ENCODE results near the gene SH3PXD2A.

- TF ChIP-seq CTCF (conservative IDR thresholded peaks at IDR 0.05; ENCODE audit: low read depth in 2 of 2) (0 out of 4 replicates have a peak, but pooled peaks of 1 of the 2 experiments have one; percentile 10), JUNB (IDR thresholded peaks at IDR 0.05; ENCODE audit: unreplicated experiment) (no peak), EZH2 (IDR thresholded peaks at IDR 0.05; ENCODE audit: low read depth, unreplicated experiment) (no peak), POLR2AphosphoS5 (IDR thresholded peaks at IDR 0.05; ENCODE audit: low read depth) (no peak), REST (IDR thresholded peaks at IDR 0.05; ENCODE audit: unreplicated experiment) (no peak), ZNF331 (CRISPR knock-in tag; IDR thresholded peaks at IDR 0.05; ENCODE audit: low read depth) (no peak), EZH2phosphoT487 (IDR thresholded peaks at IDR 0.05; ENCODE audit: unreplicated experiment) (no peak), STAT1 (IDR thresholded peaks at IDR 0.05; ENCODE audit: unreplicated experiment) (no peak), ETS1 (IDR thresholded peaks at IDR 0.05) (no peak)
Observed at GRCh38 chr10:103593022-103593570, 262.3 kb downstream of the SH3PXD2A start.
